ENCODE data around the gene NGB. TPM values are rescaled to one million over a fixed set of nuclear protein-coding genes. Genes with fewer than 3 reads are reported as not detected.

Gene NGB
- total and polyA plus RNA-seq, 2 of the 8 experiments (the other 6 are each of a cell fraction or from before 2014, with no cell fraction given): 0.30 to 0.60 TPM

- no peak overlapping the region for H3K23ac ChIP-seq (ENCODE audit: insufficient read length)
- no peak overlapping the region for H4K5ac ChIP-seq (ENCODE audit: insufficient read length, low read depth, low read length)
- H4K8ac ChIP-seq (ENCODE audit: extremely low read depth, insufficient read depth, low read length): no peak overlapping the region
- H2BK120ac ChIP-seq (replicated peaks; ENCODE audit: low read depth, low read length): no peak overlapping the region
- no peak overlapping the region for H2BK5ac ChIP-seq (ENCODE audit: low read depth, low read length)
- H3K18ac ChIP-seq (ENCODE audit: extremely low read depth, low read length): no peak overlapping the region
- no peaks in the 10 kb centered on the region; the same call in 1 of the 2 replicates for H3K79me1 ChIP-seq (ENCODE audit: low read depth, low read length)
- no peak overlapping the region for H3K9ac ChIP-seq (replicated peaks in 1 of 4; ENCODE audit: extremely low read depth in 1 of 4, low read depth in 3 of 4, low read length in 3 of 4)
- POLR2A ChIA-PET (ENCODE audit: partially characterized antibody): no interaction called here
- H3K79me2 ChIP-seq (ENCODE audit: control insufficient read depth in 1 of 2, insufficient read depth in 2 of 2, low read length in 2 of 2): no peaks in the 10 kb centered on the region
- H3K27ac ChIP-seq (ENCODE audit: low read depth, low read length): no peak overlapping the region
- peaks cover 0 to 5% (median 0%) of the 10 kb centered on the region in 4 experiments; a peak in 1 of 7 replicates for H3K4me1 ChIP-seq (replicated peaks in 1 of 4; ENCODE audit: control insufficient read depth in 3 of 4, insufficient read depth in 4 of 4, low read length in 3 of 4)
- H3K9me3 ChIP-seq (ENCODE audit: insufficient read depth in 2 of 2, low read depth in 1 of 2, low read length in 1 of 2): no peaks in the 10 kb centered on the region
- FAIRE-seq (no peak), DNase-seq (ENCODE audit: low read depth in 1 of 2, low spot score in 2 of 2) (no peak)
- H3K56ac ChIP-seq (replicated peaks; ENCODE audit: insufficient read length, low read depth, low read length): no peak overlapping the region
- H3K14ac ChIP-seq (ENCODE audit: insufficient read length): no peak overlapping the region
- H2BK15ac ChIP-seq (ENCODE audit: low read length): no peak overlapping the region
- H2AFZ ChIP-seq (ENCODE audit: low read length): no peak overlapping the region
- no peaks in the 10 kb centered on the region for H3K23me2 ChIP-seq (ENCODE audit: low read depth, low read length)
- peaks cover 0 to 3% of the 10 kb centered on the region in 2 experiments for H4K20me1 ChIP-seq (replicated peaks in 1 of 2; ENCODE audit: control insufficient read depth in 1 of 2, insufficient read depth in 2 of 2, low read length in 2 of 2)
- H2AK5ac ChIP-seq (ENCODE audit: low read depth, low read length): no peak overlapping the region
- no peaks in the 10 kb centered on the region for H3K27me3 ChIP-seq (replicated peaks in 1 of 4; ENCODE audit: control insufficient read depth in 3 of 4, extremely low read depth in 1 of 4, insufficient read depth in 3 of 4, low read length in 3 of 4)
- no peak overlapping the region for H2BK12ac ChIP-seq (ENCODE audit: low read depth, low read length)
- CTCF ChIA-PET (ENCODE audit: partially characterized antibody): interaction anchor here (0.9 to 22.3 kb wide), 8 partner anchors 10 to 250 kb away, joined by 3 to 353 read pairs (median 6); no protein-coding TSS in a partner anchor
- H3K4me2 ChIP-seq (ENCODE audit: insufficient read depth in 1 of 2, low read depth in 2 of 2, low read length in 2 of 2): no peak overlapping the region
- no peak overlapping the region for H3K4me3 ChIP-seq (ENCODE audit: extremely low read depth in 1 of 4, insufficient read depth in 2 of 4, low read depth in 3 of 4, low read length in 4 of 4)
- WGBS, 2 experiments (ENCODE audit: extremely low coverage in 1 of 2, insufficient coverage in 1 of 2, insufficient read length in 1 of 2, insufficient replicate concordance in 2 of 2, low coverage in 1 of 2, low lambda C conversion rate in 2 of 2, missing lambda C conversion rate in 1 of 2): 96% methylated on average over 4 of the region's 4 CpGs; no CpG with 5 or more reads in 1 of the 2 experiments
- TF ChIP-seq POU5F1 (IDR thresholded peaks at IDR 0.05; ENCODE audit: low read depth, low read length) (no peak), TEAD4 (IDR thresholded peaks at IDR 0.05; ENCODE audit: low read depth, low read length) (no peak), SUZ12 (IDR thresholded peaks at IDR 0.05; ENCODE audit: low read length) (no peak), SP2 (IDR thresholded peaks at IDR 0.05; ENCODE audit: low read length) (no peak), KDM5A (IDR thresholded peaks at IDR 0.05; ENCODE audit: low read length) (no peak), SIRT6 (IDR thresholded peaks at IDR 0.05; ENCODE audit: low read length) (no peak), BRCA1 (IDR thresholded peaks at IDR 0.05; ENCODE audit: low read depth, low read length) (no peak)
- no peak overlapping the region for H4K91ac ChIP-seq (replicated peaks; ENCODE audit: insufficient read length, low read length)
- H3K4ac ChIP-seq (replicated peaks; ENCODE audit: insufficient read length, low read depth, low read length): no peak overlapping the region
- H2BK20ac ChIP-seq (ENCODE audit: low read length): no peak overlapping the region
- H3K36me3 ChIP-seq (ENCODE audit: control insufficient read depth in 2 of 4, insufficient read depth in 4 of 4, low read length in 3 of 4): peaks cover 0 to 9% (median 4%) of the 10 kb centered on the region in 4 experiments; a peak in 4 of 8 replicates
Measured at GRCh38 chr14:77299771-77300170, 28.8 kb upstream of the NGB start.

All from H1 (cell line).